RWPE2 (cell line): Measurements from ENCODE around the gene NEK6.
A peak's percentile ranks its signal among the peaks of the same experiment; 100 is the strongest.

Experiments
- ATAC-seq: fragments of 200-7000 bp; cut with Tn5 transposase; 3 replicates; pipeline ENCODE4 v1.9.1; 2021; ENCODE audit warnings: low read depth
- DNase-seq: peaks from one replicate; pipeline ENCODE4 v3.0.0-alpha.2; 2020; ENCODE audit warnings: low spot score
- H3K27ac ChIP-seq: fragments of 450-650 bp; 2 replicates; pipeline ENCODE4 v1.5.1; 2017; ENCODE audit warnings: mild to moderate bottlenecking; ENCODE audit not compliant: poor library complexity, severe bottlenecking
- H3K27me3 ChIP-seq: fragments of 250-450 bp; sonication (Bioruptor Pico); 2 replicates; pipeline ENCODE4 v1.5.1; 2021; ENCODE audit warnings: mild to moderate bottlenecking, moderate library complexity; ENCODE audit not compliant: insufficient read depth, poor library complexity, severe bottlenecking
- H3K36me3 ChIP-seq: fragments of 250-450 bp; sonication (Bioruptor Pico); 2 replicates; pipeline ENCODE4 v1.5.1; 2020; ENCODE audit warnings: low read depth, mild to moderate bottlenecking, moderate library complexity
- H3K4me1 ChIP-seq: fragments of 250-450 bp; sonication (Bioruptor Pico); 2 replicates; pipeline ENCODE4 v1.5.1; 2021; ENCODE audit warnings: mild to moderate bottlenecking, moderate library complexity; ENCODE audit not compliant: insufficient read depth, poor library complexity, severe bottlenecking
- H3K4me3 ChIP-seq: fragments of 250-450 bp; sonication (Bioruptor Pico); 2 replicates; pipeline ENCODE4 v1.5.1; 2021; ENCODE audit warnings: mild to moderate bottlenecking, moderate library complexity; ENCODE audit not compliant: severe bottlenecking
- H3K9me3 ChIP-seq: fragments of 250-450 bp; sonication (Bioruptor Pico); 2 replicates; pipeline ENCODE4 v1.5.1; 2021; ENCODE audit warnings: mild to moderate bottlenecking, moderate library complexity; ENCODE audit not compliant: severe bottlenecking
- CTCF ChIP-seq: fragments of 450-650 bp; IDR thresholded peaks from one replicate; pipeline ENCODE4 v1.5.1; 2017; ENCODE audit warnings: mild to moderate bottlenecking, moderate library complexity; ENCODE audit not compliant: poor library complexity, severe bottlenecking

The NEK6 gene

DNA sequence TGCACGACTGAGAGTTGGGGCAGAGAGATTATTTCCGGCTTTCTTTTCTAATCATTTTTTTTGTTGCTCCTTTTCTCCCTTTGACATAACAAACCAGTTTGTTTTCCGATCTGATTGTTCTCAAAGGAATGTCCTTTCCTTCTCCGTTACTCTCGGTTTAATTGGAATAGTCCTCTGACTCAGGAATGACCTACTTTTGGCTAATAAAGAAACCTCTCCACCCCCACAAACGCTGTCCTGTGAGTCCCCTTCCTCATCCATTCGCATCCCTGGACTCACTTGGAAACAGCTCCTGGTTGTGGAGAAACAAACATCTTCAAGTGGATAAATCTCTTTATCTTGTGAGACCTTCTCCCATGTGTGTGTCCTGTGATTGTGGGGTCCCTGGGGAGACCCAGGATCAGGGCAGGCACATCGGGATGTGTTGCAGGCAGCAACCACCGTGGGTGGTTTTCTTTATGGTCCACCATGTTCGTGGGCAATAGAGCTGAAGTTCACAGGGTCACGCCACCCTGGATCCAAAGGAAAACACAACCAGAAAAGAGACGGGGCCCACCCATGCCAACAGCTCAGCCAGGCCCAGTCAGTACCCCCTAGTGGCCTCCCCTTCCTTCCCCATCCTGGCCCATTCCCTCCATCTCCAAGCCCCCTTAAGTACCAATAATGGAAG, 45.2 kb upstream of the NEK6 start:
- Histone ChIP-seq H3K27ac (no peak overlapping the region), H3K36me3 (no peaks in the 10 kb centered on the region), H3K4me1 (peaks cover 2% of the 10 kb centered on the region), H3K9me3 (no peaks in the 10 kb centered on the region), H3K27me3 (no peaks in the 10 kb centered on the region), H3K4me3 (no peak overlapping the region)
- TF ChIP-seq CTCF: no peak
- DNase-seq: peak; percentile 16
- ATAC-seq: peak; percentile 57

DNA sequence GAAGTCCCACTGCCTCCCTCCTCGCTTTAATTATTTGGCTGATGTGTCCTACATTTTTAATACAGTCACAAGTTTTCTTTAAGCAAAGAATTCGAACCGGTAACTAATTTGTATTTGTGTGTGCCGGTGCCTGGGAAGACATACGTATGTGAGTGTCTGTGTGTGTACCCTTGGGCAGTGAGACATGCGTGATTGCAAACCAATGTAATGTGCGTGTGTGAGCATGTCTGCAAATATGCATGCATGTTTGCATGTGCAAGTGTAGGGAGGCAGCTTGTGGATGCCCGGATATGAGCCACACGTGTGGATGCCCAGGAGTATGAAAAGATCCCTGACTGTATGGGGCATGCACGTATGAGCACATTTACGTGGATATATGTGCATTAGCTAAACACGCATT, 44.4 kb upstream of the NEK6 start:
- ATAC-seq: no peak
- no peaks in the 10 kb centered on the region for H3K36me3 ChIP-seq
- H3K9me3 ChIP-seq: no peaks in the 10 kb centered on the region
- H3K4me3 ChIP-seq: no peak overlapping the region
- no peak for TF ChIP-seq CTCF
- no peaks in the 10 kb centered on the region for H3K27me3 ChIP-seq
- H3K27ac ChIP-seq: no peak overlapping the region
- DNase-seq: no peak
- H3K4me1 ChIP-seq: peaks cover 2% of the 10 kb centered on the region

DNA sequence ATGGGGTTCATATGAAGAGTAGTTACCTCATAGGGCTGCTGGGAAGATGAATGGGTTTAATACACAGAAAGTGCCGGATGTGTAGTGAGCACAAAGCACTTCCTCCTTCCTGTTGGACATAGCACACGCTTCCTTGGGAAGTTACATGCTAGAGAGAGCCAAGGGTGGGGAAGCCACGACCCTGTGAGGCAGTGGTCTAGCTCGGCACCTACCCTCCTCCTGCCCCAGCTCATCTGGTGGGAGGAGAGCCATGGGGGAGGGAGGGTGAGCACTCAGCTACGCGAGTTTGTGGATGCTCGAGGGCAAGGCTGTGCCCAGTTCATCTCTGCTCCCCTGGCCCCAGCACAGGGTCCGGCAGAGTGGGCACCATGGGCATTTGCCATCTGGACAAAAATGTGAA, 43.6 kb upstream of the NEK6 start:
- Histone ChIP-seq H3K4me1 (peaks cover 2% of the 10 kb centered on the region), H3K9me3 (no peaks in the 10 kb centered on the region), H3K4me3 (no peak overlapping the region), H3K27ac (no peak overlapping the region), H3K36me3 (no peaks in the 10 kb centered on the region), H3K27me3 (no peaks in the 10 kb centered on the region)
- no peak for TF ChIP-seq CTCF
- ATAC-seq: no peak
- peak; percentile 21 for DNase-seq

- Histone ChIP-seq H3K4me3 (no peak overlapping the region), H3K27ac (no peak overlapping the region), H3K9me3 (no peaks in the 10 kb centered on the region), H3K36me3 (no peaks in the 10 kb centered on the region), H3K4me1 (peaks cover 2% of the 10 kb centered on the region), H3K27me3 (no peaks in the 10 kb centered on the region)
- TF ChIP-seq CTCF: no peak
- ATAC-seq: no peak
- peak; percentile 21 for DNase-seq
Measured at GRCh38 chr9:124214596-124215367, 43.0 kb upstream of the NEK6 start.
